Mononuclear cell (primary cell): ENCODE measurements around the gene GZMM. TPM values are rescaled to one million over a fixed set of nuclear protein-coding genes. Genes with fewer than 3 reads are reported as not detected.

Experiments
- H3K27me3 ChIP-seq: 2 replicates; pipeline ENCODE4 v1.6.0; 2011; ENCODE audit warnings: low read length, control low read depth; ENCODE audit not compliant: insufficient read depth
- H3K4me1 ChIP-seq: 2 replicates; pipeline ENCODE4 v1.5.1; 2011; ENCODE audit warnings: mild to moderate bottlenecking, low read length, control low read depth; ENCODE audit not compliant: insufficient read depth
- H3K4me3 ChIP-seq: 2 replicates; pipeline ENCODE4 v1.5.1; 2011; ENCODE audit warnings: mild to moderate bottlenecking, low read length, moderate library complexity
- H3K9me3 ChIP-seq: 2 replicates; pipeline ENCODE4 v1.5.1; 2011; ENCODE audit warnings: low read depth, mild to moderate bottlenecking, control low read depth, low read length
- total RNA-seq: library from RNA; depleted of rRNA; stranded (reverse); fragments of >200 nt; gene quantifications from one replicate; pipeline ENCODE4 v1.2.3, GENCODE V29; 2012

The GZMM gene
- total RNA-seq, 1 donor = 63.7 TPM

DNA sequence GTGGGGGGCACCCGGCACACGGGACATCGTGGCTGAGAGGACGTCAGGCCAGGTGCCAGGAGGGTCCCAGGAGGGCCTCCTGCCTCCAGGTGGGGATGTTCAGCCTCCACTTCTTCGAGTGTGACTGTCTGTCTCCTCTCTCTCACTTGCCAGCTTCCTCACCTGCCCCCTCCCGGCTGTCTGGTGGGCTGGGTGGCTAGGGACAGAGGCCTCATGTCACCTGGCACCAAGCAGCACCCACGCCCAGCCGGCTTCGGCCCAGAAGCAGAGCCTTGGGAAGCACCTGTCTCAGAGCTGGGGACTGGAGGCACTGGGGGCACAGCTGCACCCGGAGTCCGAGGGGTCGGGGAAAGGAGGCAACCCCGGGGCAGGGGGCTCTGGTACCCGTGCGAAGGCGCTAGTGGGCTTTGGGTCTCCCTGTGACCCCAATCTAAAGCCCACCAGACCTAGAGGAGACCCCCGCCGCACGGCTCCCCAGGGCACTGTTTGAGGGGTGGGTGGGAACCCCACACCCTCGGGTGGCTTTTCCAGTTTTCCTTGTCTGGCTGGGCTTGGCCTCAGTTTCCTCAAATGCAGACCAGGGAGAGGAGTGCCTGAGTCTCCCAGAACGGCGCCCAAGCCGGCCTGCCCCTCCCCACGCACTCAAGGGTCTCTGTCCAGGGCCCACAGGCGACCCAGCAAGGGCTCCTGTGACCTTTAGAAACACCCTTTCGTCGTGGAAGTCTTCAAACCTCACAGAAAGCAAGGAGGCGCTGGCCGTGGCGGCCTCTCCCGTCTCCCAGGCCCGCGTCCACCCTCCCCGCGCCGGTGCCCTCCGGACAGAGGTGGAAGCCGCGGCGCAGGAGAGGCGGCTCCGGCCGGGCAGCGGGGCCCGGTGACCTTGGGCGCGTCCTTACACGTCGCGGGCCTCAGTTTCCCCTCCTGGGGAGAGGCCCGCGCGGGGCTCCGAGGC lies 45.2 kb downstream of the GZMM start:
- peaks cover 24% of the 10 kb centered on the region for H3K27me3 ChIP-seq
- no peaks in the 10 kb centered on the region for H3K9me3 ChIP-seq
- H3K4me1 ChIP-seq = peaks cover 16% of the 10 kb centered on the region
- H3K4me3 ChIP-seq = no peak overlapping the region

DNA sequence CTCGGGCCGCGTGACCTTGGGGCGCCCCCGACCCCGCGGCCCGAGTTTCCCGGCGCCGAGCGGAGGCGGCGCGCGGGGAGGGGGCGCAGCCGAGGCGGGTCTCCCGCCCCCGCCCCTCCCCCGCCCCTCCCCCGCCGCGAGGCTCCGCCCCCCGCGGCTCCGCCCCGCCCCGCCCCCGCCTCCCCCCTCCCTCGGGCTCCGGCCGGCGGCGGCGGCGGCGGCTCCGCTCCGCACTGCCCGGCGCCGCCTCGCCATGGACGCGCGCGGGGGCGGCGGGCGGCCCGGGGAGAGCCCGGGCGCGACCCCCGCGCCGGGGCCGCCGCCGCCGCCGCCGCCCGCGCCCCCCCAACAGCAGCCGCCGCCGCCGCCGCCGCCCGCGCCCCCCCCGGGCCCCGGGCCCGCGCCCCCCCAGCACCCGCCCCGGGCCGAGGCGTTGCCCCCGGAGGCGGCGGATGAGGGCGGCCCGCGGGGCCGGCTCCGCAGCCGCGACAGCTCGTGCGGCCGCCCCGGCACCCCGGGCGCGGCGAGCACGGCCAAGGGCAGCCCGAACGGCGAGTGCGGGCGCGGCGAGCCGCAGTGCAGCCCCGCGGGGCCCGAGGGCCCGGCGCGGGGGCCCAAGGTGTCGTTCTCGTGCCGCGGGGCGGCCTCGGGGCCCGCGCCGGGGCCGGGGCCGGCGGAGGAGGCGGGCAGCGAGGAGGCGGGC lies 46.0 kb downstream of the GZMM start, which contains the start of gene HCN2:
Gene HCN2 (plus strand): TSS at position 189 of the 703 bp plus-strand sequence. CDS start 65 bp downstream, at position 254.
- no peaks in the 10 kb centered on the region for H3K9me3 ChIP-seq
- H3K27me3 ChIP-seq = peaks cover 24% of the 10 kb centered on the region
- H3K4me1 ChIP-seq = peaks cover 16% of the 10 kb centered on the region
- H3K4me3 ChIP-seq = no peak within 1 kb of the TSS

DNA sequence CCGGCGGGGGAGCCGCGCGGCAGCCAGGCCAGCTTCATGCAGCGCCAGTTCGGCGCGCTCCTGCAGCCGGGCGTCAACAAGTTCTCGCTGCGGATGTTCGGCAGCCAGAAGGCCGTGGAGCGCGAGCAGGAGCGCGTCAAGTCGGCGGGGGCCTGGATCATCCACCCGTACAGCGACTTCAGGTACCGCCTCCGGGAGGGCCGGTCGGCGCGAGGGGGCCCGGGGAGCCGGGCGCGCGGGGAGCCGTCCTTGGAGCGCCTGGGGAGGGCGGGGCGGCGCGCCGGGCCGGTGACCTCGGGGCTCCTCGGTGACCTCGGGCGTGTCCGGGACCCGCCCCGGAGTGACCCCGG lies 46.5 kb downstream of the GZMM start:
- Histone ChIP-seq H3K4me3 (no peak overlapping the region), H3K9me3 (no peaks in the 10 kb centered on the region), H3K4me1 (peaks cover 16% of the 10 kb centered on the region), H3K27me3 (peaks cover 24% of the 10 kb centered on the region)

DNA sequence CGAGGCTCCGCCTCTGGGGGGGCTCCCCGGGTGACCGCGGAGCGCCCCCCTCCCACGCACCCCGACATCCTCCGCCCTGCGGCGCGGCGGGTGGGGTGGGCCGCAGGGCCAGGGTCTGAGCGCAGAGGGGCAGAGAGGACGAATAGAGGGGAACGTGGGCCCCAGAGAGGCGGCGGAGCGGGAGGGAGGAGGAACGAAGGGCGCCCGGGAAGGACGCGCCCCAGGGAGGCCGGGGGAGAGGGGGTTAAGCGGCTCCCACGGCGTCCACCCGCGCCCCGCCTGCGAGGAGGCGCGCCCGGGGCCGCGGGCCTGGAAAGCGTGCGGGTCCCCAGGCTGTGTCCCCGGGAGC lies 46.9 kb downstream of the GZMM start:
- Histone ChIP-seq H3K4me3 (no peak overlapping the region), H3K27me3 (peaks cover 24% of the 10 kb centered on the region)

DNA sequence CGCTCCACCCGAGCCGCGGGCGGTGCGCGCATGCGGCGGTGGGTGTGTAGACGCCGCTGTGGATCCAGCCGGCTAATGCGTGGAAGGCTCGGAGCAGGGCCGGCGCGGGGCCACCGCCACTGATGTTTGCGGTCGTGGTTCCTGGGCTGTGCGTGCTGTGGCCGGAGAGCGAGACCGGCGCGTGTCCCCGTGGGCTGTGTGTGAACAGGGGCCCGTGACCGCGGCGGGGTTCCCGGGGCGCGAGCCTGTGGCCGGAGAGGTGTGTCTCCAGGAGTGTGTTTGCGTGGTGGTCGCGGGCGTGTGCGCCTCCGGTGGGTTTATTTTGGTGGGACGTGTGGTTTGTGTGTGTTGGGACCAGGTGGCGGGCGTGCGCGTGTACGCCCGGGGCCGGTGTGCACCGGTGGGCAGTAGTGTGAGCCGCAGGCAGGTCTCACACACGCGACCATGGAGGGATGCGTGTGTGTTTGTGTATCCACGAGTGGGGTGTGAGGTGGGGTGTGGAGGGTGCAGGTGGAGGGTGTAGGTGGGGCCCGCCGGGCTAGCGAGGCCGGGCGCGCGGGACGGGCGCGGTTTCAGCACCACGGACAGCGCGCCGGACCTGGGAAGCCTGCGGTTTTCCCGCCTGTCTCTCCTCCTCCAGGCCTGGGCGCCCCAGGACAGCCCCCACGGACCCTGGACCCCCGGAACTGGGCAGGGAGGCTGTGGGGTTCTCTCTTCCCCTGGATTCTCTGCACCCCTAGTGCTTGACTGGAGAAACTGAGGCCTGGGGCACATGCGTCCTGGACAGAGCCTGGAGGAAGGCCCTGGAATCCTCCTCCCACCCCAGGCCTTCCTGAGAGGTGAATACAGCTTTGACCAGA lies 47.5 kb downstream of the GZMM start:
- Histone ChIP-seq H3K4me3 (no peak overlapping the region), H3K4me1 (peaks cover 16% of the 10 kb centered on the region), H3K27me3 (peaks cover 24% of the 10 kb centered on the region), H3K9me3 (no peaks in the 10 kb centered on the region)

More for the DNA sequence above, 46.9 kb downstream of the GZMM start:
- Histone ChIP-seq H3K9me3 (no peaks in the 10 kb centered on the region), H3K4me1 (peaks cover 16% of the 10 kb centered on the region)

DNA sequence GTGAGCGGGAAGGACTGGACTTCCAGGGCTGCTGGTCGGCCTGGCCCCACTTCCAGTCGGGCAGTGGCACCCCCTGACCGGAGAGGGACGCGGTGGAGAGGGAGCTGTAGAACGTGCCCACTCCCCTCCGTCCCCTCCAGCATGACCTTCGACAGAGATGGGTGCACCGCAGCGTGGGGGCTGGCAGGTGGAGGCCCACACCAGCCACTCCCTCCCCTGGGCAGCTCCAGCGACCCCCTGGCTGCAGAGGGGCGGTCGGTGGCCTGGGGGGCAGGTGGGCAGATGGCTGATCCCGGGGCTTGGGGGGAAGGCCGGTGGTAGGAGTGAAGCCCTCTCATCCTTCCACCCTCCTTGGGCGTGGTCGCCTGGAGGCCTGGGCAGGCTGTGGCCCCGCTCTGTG lies 48.2 kb downstream of the GZMM start:
- Histone ChIP-seq H3K27me3 (peaks cover 24% of the 10 kb centered on the region), H3K4me3 (no peak overlapping the region), H3K4me1 (peaks cover 16% of the 10 kb centered on the region), H3K9me3 (no peaks in the 10 kb centered on the region)

DNA sequence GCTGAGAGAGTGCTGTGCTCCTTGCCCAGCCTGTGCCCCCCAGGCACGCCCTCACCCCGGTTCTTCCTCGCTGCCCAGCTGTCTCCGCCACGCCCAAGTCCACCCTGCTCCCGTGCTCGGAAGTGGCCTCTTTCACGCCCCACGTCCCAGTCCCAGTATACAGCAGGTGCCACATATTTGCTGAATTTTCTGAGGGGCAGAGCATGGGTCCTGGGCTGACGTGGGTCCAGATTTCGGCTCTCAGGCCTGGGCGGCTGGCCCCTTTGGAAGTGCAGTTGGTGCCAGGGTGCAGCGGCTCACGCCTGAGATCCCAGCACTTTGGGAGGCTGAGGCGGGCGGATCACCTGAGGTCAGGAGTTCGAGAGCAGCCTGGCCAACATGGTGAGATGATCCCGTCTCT lies 49.2 kb downstream of the GZMM start:
- Histone ChIP-seq H3K4me3 (no peak overlapping the region), H3K4me1 (peaks cover 16% of the 10 kb centered on the region), H3K9me3 (no peaks in the 10 kb centered on the region), H3K27me3 (peaks cover 22% of the 10 kb centered on the region)

DNA sequence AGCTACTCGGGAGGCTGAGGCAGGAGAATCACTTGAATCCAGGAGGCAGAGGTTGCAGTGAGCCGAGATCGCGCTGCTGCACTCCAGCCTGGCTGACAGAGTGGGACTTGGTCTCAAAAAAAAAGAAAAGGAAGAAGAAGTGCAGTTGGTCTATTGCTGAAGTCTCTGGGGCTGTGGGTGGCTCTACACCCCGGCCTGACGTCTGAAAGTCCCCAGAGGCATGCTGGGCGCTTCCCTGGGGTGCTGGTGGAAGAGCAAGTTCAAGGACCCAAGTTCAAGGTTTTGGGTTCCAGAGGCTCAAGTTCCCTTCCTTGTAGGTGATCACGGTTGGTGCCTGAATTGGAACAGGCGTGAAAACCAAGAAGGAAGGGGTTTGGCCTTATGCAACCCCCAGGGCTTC lies 49.7 kb downstream of the GZMM start:
- Histone ChIP-seq H3K9me3 (no peaks in the 10 kb centered on the region), H3K4me1 (peaks cover 13% of the 10 kb centered on the region), H3K4me3 (no peak overlapping the region), H3K27me3 (peaks cover 18% of the 10 kb centered on the region)

DNA sequence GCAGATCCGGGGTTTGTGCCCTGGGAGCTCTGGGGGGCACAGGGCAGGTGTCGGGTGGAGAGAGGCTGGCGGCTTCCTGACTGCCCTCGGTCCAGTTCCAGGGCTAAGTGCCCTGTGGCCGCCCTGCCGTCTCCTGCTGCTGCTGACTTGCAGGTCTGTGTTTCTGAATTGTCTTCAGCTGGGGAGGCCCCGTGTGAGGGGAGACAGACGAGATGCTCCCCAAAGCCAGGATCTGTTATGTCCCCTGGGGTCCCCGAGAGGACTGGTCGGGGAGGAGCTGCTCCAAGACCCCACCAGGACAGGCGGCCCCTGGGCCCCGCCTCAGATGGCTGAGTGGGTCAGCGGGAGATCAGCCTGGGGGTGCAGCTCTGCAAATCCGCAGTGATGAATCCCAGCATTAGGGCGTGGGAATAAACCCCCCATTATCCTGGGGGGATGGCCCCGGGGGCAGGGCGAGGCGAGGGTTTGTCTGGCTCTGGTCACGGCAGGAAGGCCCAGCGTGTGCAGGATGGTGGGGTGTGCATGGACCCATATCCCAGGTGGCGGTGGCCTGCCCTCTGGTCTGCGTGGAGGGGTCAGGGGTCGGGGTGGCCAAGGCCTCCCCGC lies 50.5 kb downstream of the GZMM start:
- Histone ChIP-seq H3K4me1 (peaks cover 6% of the 10 kb centered on the region), H3K4me3 (no peak overlapping the region), H3K9me3 (no peaks in the 10 kb centered on the region), H3K27me3 (peaks cover 9% of the 10 kb centered on the region)

DNA sequence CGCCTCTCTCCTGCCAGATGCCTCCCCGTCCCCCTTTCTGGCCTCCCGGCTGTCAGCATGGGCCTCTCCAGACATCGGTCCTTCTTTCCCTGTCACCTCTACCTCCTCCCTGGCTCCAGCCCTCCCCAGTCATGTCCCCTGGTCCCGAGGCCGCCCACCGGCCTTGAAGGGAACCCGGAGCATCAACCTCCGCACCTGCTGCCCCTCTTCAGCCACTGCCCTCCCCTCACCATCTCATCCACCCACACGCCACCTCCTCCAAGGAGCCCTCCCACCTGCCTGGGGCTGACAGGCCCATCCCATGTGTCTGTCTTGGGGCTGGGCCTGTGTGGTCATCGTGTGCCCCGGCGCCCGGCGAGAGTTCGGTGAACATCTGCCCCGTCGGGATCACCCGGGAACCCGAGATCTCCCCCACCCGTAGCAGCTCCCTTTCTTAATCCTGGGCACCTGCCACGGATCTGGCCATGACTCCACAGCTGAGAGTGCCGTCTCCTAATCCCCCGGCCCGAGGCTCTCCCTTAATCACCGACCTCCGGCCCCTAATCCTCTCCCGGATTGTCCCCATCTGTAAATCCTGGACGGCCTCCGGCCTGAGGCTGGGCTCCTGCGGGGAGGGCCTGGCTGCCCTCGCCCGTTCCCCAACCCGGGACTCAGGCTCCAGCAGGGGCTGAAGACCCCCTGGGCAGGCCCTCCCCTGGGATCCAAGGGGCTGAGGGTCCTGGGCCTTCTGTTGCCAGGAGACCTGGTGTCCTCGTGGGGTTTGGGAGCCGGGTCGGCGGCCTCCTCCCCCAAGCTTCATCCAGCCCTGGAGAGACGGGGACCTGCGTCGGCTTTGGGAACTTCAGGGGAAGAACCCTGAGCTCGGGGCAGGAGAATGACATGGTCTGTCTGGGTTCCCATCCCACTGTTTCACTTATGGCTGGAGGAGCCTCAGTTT lies 51.7 kb downstream of the GZMM start:
- Histone ChIP-seq H3K27me3 (peaks cover 8% of the 10 kb centered on the region), H3K4me3 (no peak overlapping the region), H3K4me1 (peaks cover 4% of the 10 kb centered on the region), H3K9me3 (no peaks in the 10 kb centered on the region)

DNA sequence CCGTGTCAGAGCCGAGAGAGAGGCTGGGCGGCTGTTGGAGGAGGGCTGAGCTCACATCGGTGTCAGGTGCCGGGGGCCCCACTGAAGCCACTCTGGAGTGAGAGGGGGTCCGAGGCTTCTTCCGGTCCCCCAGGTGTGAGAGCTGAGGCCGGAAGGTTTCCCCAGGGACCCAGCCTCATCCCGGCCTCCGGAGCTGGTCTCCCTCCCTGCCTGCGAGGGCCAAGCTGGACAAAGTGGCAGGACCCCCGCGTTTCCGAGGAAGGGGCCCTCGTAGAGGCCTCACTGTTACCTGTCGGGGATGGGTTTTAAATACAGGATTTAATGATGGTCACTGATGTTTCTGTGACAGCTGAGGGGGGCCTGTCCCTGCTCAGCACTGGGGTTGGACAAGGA lies 52.4 kb downstream of the GZMM start:
- no peaks in the 10 kb centered on the region for H3K9me3 ChIP-seq
- H3K4me3 ChIP-seq = no peak overlapping the region
- no peaks in the 10 kb centered on the region for H3K4me1 ChIP-seq
- peaks cover 5% of the 10 kb centered on the region for H3K27me3 ChIP-seq

DNA sequence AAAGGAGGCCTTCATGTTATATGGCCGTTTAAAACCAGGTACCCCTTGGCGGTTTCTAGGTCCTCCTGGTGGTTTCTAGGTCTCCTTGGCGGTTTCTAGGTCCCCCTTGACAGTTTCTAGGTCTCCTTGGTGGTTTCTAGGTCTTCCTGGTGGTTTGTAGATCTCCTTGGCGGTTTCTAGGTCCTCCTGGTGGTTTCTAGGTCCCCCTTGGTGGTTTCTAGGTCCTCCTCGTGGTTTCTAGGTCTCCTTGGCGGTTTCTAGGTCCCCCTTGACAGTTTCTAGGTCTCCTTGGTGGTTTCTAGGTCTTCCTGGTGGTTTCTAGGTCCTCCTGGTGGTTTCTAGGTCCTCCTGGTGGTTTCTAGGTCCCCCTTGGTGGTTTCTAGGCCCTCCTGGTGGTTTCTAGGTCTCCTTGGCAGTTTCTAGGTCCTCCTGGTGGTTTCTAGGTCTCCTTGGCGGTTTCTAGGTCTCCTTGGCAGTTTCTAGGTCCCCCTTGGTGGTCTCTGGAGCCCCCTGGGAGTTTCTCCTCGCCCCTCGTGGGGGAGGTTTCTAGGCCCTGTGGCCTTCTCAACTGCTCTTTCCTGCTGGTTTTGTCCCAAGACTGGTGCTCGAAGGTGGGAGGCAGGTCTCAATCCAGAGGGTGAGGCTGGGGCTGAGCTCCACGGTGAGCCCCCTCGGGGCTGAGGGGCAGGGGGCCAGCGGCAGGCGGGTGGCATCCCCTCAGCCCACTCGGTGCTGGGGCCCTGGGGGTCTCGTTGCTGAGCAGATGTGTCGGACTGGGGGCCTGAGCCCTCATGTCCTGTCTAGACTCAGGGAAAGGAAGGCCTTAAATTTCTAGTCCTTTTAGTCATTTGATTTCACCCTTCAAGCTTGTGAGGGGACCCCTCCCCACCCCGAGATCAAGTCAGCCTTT lies 53.8 kb downstream of the GZMM start:
- Histone ChIP-seq H3K27me3 (no peaks in the 10 kb centered on the region), H3K4me3 (no peak overlapping the region), H3K4me1 (no peaks in the 10 kb centered on the region), H3K9me3 (no peaks in the 10 kb centered on the region)
